22Rv1 (cell line): ENCODE measurements around the gene FGFBP3.

ENCODE experiments used
- ZFX ChIP-seq: fragments of 450-650 bp; IDR thresholded peaks from 2 replicates; pipeline ENCODE4 v1.6.1; 2017; ENCODE audit warnings: antibody characterized with exemption, borderline replicate concordance
- TF ChIP-seq, protein P1 (sequence below): fragments of 450-650 bp; IDR thresholded peaks from 2 replicates; pipeline ENCODE4 v1.5.1; 2017; ENCODE audit warnings: mild to moderate bottlenecking

DNA sequence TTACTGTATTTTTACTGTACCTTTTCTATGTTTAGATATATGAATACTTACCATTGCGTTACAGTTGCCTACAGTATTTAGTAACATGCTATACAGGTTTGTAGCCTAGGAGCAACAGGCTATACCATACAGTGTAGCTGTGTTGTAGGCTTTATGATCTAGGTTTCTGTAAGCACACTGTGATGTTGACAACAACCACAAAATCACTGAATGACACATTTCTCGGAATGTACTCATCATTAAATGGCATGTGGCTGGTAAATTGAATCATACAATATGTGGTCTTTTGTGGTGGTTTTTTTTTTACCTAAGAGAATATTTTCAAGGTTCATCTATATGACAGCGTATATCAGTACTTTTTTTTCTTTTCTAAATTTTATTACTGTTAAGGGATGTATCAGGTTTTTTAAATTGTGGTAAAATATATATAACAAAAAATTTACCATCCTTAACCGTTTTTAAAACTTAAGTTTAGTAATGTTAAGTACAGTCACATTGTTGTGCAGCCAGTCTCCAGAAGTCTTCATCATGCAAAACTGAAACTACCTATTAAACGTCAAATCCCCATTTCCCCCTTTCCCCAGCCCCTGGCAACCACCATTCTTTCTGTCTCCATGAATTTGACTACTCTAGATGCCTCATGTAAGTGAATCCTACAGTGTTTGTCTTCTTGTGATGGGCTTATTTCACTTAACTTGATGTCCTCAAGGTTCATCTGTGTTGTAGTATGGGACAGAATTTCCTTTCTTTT is 35.8 kb upstream of the FGFBP3 start:
- TF ChIP-seq, protein P1, sequence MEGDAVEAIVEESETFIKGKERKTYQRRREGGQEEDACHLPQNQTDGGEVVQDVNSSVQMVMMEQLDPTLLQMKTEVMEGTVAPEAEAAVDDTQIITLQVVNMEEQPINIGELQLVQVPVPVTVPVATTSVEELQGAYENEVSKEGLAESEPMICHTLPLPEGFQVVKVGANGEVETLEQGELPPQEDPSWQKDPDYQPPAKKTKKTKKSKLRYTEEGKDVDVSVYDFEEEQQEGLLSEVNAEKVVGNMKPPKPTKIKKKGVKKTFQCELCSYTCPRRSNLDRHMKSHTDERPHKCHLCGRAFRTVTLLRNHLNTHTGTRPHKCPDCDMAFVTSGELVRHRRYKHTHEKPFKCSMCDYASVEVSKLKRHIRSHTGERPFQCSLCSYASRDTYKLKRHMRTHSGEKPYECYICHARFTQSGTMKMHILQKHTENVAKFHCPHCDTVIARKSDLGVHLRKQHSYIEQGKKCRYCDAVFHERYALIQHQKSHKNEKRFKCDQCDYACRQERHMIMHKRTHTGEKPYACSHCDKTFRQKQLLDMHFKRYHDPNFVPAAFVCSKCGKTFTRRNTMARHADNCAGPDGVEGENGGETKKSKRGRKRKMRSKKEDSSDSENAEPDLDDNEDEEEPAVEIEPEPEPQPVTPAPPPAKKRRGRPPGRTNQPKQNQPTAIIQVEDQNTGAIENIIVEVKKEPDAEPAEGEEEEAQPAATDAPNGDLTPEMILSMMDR, result no peak
- no peak for TF ChIP-seq ZFX
